IMR-90 (cell line): ENCODE data around the gene LZTS3. TPM values are rescaled to one million over a fixed set of nuclear protein-coding genes. Genes with fewer than 3 reads are reported as not detected.

Experiments
- ATAC-seq: fragments of 200-7000 bp; cut with Tn5 transposase; 2 replicates; pipeline ENCODE4 v1.9.1; 2020; ENCODE audit warnings: low read depth, mild to moderate bottlenecking, moderate library complexity
- BruUV-seq: library from RNA; stranded (reverse); fragments of 400-500 nt; replicated peaks from 2 replicates; lab custom pipeline; 2021; lab: Mats Ljungman, UMichigan
- CTCF ChIA-PET: fragments of 300-600 bp; formaldehyde crosslinking; extraction: SDS; loops from one replicate; lab custom pipeline; 2021; ENCODE audit warnings: antibody characterized with exemption; lab: Yijun Ruan, JAX
- POLR2A ChIA-PET: fragments of 300-600 bp; sonication (Branson Sonifier 250); formaldehyde crosslinking; loops from one replicate; lab custom pipeline; 2022; ENCODE audit warnings: antibody characterized with exemption; ENCODE audit not compliant: unreplicated experiment; lab: Charles Lee
- DNase-seq: peaks from one replicate; pipeline ENCODE4 v3.0.0; 2013
- H2AFZ ChIP-seq: replicated peaks from 2 replicates; pipeline ENCODE3; 2013; ENCODE audit warnings: low read length, mild to moderate bottlenecking; ENCODE audit not compliant: poor library complexity
- H2AK5ac ChIP-seq: 2 replicates; pipeline ENCODE4 v1.6.1; 2013; ENCODE audit warnings: low read depth, low read length, inconsistent platforms
- H2AK9ac ChIP-seq: replicated peaks from 2 replicates; pipeline ENCODE3; 2013; ENCODE audit warnings: mild to moderate bottlenecking, low read depth, low read length, moderate library complexity; ENCODE audit not compliant: poor library complexity
- H2BK120ac ChIP-seq: 2 replicates; pipeline ENCODE4 v1.6.1; 2013; ENCODE audit warnings: low read depth, low read length, inconsistent platforms
- H2BK15ac ChIP-seq: 3 replicates; pipeline ENCODE4 v1.6.1; 2013; ENCODE audit warnings: low read depth, low read length, inconsistent platforms
- H2BK20ac ChIP-seq: 2 replicates; pipeline ENCODE4 v1.6.1; 2013; ENCODE audit warnings: low read depth, mild to moderate bottlenecking, inconsistent platforms, low read length, moderate library complexity
- H2BK5ac ChIP-seq: 2 replicates; pipeline ENCODE4 v1.6.1; 2013; ENCODE audit warnings: mild to moderate bottlenecking, low read depth, low read length, inconsistent platforms; ENCODE audit not compliant: poor library complexity, severe bottlenecking
- H3K14ac ChIP-seq: replicated peaks from 2 replicates; pipeline ENCODE4 v1.6.1; 2013; ENCODE audit warnings: low read depth, low read length, inconsistent platforms
- H3K18ac ChIP-seq: 2 replicates; pipeline ENCODE4 v1.6.1; 2013; ENCODE audit warnings: low read depth, low read length, control low read depth
- H3K23ac ChIP-seq: 2 replicates; pipeline ENCODE4 v1.6.1; 2013; ENCODE audit warnings: low read depth, low read length, inconsistent platforms
- H3K27ac ChIP-seq: 2 replicates; pipeline ENCODE4 v1.5.1; 2013; ENCODE audit warnings: mild to moderate bottlenecking, control low read depth, low read length; ENCODE audit not compliant: insufficient read depth
- H3K27me3 ChIP-seq: 2 replicates; pipeline ENCODE4 v1.6.1; 2013; ENCODE audit warnings: low read length; ENCODE audit not compliant: control insufficient read depth, insufficient read depth
- H3K36me3 ChIP-seq: 2 replicates; pipeline ENCODE4 v1.6.1; 2013; ENCODE audit warnings: low read length, mixed read lengths; ENCODE audit not compliant: control insufficient read depth, insufficient read depth
- H3K4ac ChIP-seq: 2 replicates; pipeline ENCODE4 v1.6.1; 2013; ENCODE audit warnings: low read depth, low read length, inconsistent platforms
- H3K4me1 ChIP-seq: 2 replicates; pipeline ENCODE4 v1.6.1; 2013; ENCODE audit warnings: low read length, mixed read lengths; ENCODE audit not compliant: control insufficient read depth, insufficient read depth
- H3K4me2 ChIP-seq: 2 replicates; pipeline ENCODE4 v1.6.1; 2013; ENCODE audit warnings: low read depth, mild to moderate bottlenecking, control low read depth, low read length, moderate library complexity
- H3K4me3 ChIP-seq: 2 replicates; pipeline ENCODE4 v1.5.1; 2013; ENCODE audit warnings: low read depth, mild to moderate bottlenecking, control low read depth, low read length, moderate library complexity; ENCODE audit not compliant: insufficient read depth
- H3K56ac ChIP-seq: 2 replicates; pipeline ENCODE4 v1.6.1; 2013; ENCODE audit warnings: low read length, inconsistent platforms; ENCODE audit not compliant: insufficient read depth; ENCODE audit errors: extremely low read depth
- H3K79me1 ChIP-seq, 2 experiments: 2 replicates each; pipeline ENCODE4 v1.6.1; 2013; ENCODE audit warnings: low read length in 2 of 2, inconsistent platforms in 1 of 2, low read depth in 1 of 2
- H3K9ac ChIP-seq: 2 replicates; pipeline ENCODE4 v1.6.1; 2013; ENCODE audit warnings: low read depth, low read length, control low read depth
- H3K9me1 ChIP-seq: 2 replicates; pipeline ENCODE4 v1.6.1; 2013; ENCODE audit warnings: low read length, inconsistent platforms; ENCODE audit not compliant: insufficient read depth
- H3K9me3 ChIP-seq: 2 replicates; pipeline ENCODE4 v1.6.1; 2013; ENCODE audit warnings: low read length; ENCODE audit not compliant: control insufficient read depth, insufficient read depth
- H4K20me1 ChIP-seq: 2 replicates; pipeline ENCODE4 v1.6.1; 2013; ENCODE audit warnings: low read length, inconsistent platforms; ENCODE audit not compliant: insufficient read depth
- H4K5ac ChIP-seq: 2 replicates; pipeline ENCODE4 v1.6.1; 2013; ENCODE audit warnings: mild to moderate bottlenecking, low read depth, low read length, control low read depth
- H4K8ac ChIP-seq, 2 experiments: 2 replicates each; pipeline ENCODE4 v1.6.1; 2013; ENCODE audit warnings: low read depth in 2 of 2, low read length in 2 of 2, control low read depth in 1 of 2, inconsistent platforms in 1 of 2
- H4K91ac ChIP-seq: 2 replicates; pipeline ENCODE4 v1.6.1; 2013; ENCODE audit warnings: low read depth, low read length, inconsistent platforms; ENCODE audit not compliant: insufficient read depth
- BHLHE40 ChIP-seq: fragments of 150-350 bp; IDR thresholded peaks from 2 replicates; pipeline ENCODE4 v1.6.1; 2016; ENCODE audit warnings: mild to moderate bottlenecking, low read depth, low read length
- CEBPB ChIP-seq: IDR thresholded peaks from 2 replicates; pipeline ENCODE4 v1.6.1; 2012; ENCODE audit warnings: low read depth, low read length, improper control_type of control experiment
- CHD1 ChIP-seq: IDR thresholded peaks from 2 replicates; pipeline ENCODE4 v1.6.1; 2012; ENCODE audit warnings: low read depth, low read length, improper control_type of control experiment
- CTCF ChIP-seq: conservative IDR thresholded peaks from 2 replicates; pipeline ENCODE4 v1.5.1; 2012; ENCODE audit warnings: mild to moderate bottlenecking, low read depth, low read length, improper control_type of control experiment
- ELK1 ChIP-seq: fragments of 150-350 bp; IDR thresholded peaks from 2 replicates; pipeline ENCODE4 v1.6.1; 2016; ENCODE audit warnings: low read depth, mild to moderate bottlenecking, low read length, moderate library complexity, borderline replicate concordance
- FOS ChIP-seq: fragments of 150-350 bp; IDR thresholded peaks from 2 replicates; pipeline ENCODE4 v1.6.1; 2016; ENCODE audit warnings: low read depth, low read length
- MAFK ChIP-seq: IDR thresholded peaks from 2 replicates; pipeline ENCODE4 v1.6.1; 2012; ENCODE audit warnings: low read depth, low read length, improper control_type of control experiment
- MAZ ChIP-seq: IDR thresholded peaks from 2 replicates; pipeline ENCODE4 v1.6.1; 2012; ENCODE audit warnings: low read depth, mild to moderate bottlenecking, low read length, improper control_type of control experiment, moderate library complexity, borderline replicate concordance
- MXI1 ChIP-seq: IDR thresholded peaks from 2 replicates; pipeline ENCODE4 v1.6.1; 2012; ENCODE audit warnings: low read depth, mild to moderate bottlenecking, low read length, moderate library complexity, borderline replicate concordance
- NFE2L2 ChIP-seq: fragments of 150-350 bp; IDR thresholded peaks from 2 replicates; pipeline ENCODE4 v1.6.1; 2016; ENCODE audit warnings: low read depth, mild to moderate bottlenecking, low read length
- POLR2A ChIP-seq: IDR thresholded peaks from 2 replicates; pipeline ENCODE4 v1.6.1; 2012; ENCODE audit warnings: mild to moderate bottlenecking, low read depth, low read length
- RAD21 ChIP-seq: IDR thresholded peaks from 2 replicates; pipeline ENCODE4 v1.6.1; 2012; ENCODE audit warnings: low read length, improper control_type of control experiment
- RCOR1 ChIP-seq: IDR thresholded peaks from 2 replicates; pipeline ENCODE4 v1.6.1; 2012; ENCODE audit warnings: mild to moderate bottlenecking, low read length, improper control_type of control experiment; ENCODE audit not compliant: insufficient replicate concordance
- RFX5 ChIP-seq: IDR thresholded peaks from 2 replicates; pipeline ENCODE4 v1.8.0; 2012; ENCODE audit warnings: low read depth, mild to moderate bottlenecking, low read length, moderate library complexity
- SMC3 ChIP-seq: fragments of 150-350 bp; IDR thresholded peaks from 2 replicates; pipeline ENCODE4 v1.6.1; 2016; ENCODE audit warnings: low read depth, mild to moderate bottlenecking, antibody characterized with exemption, low read length, moderate library complexity
- WGBS, 2 experiments: methylation state at CpG; one replicate each; pipeline versions ENCODE4 v1.1.5 to v1.1.7; 2013; ENCODE audit warnings: missing lambda C conversion rate in 2 of 2; ENCODE audit not compliant: insufficient read length in 1 of 2; ENCODE audit errors: extremely low coverage in 2 of 2; 5-methylcytosine and 5-hydroxymethylcytosine counted together
- dilution Hi-C: fragments of 300-500 bp; cut with HindIII; formaldehyde crosslinking; loops from one replicate; pipeline ENCODE4 v1.14.3; 2018; ENCODE audit warnings: low sequenced_read_pairs; ENCODE audit not compliant: unreplicated experiment
- in situ Hi-C: fragments of 300-500 bp; cut with MboI; formaldehyde crosslinking; loops from 3 replicates; pipeline ENCODE4 v1.14.3; 2019; ENCODE audit warnings: low sequenced_read_pairs, inconsistent platforms, mixed read lengths
- intact Hi-C: fragments of 100-400 bp; cut with micrococcal nuclease; formaldehyde crosslinking; loops from 2 replicates; pipeline ENCODE4 v1.10.0; 2022
- polyA plus RNA-seq, 3 experiments: library from polyadenylated mRNA; depleted of rRNA; stranded (reverse); fragments of >200 nt; gene quantifications; 2 replicates each; pipeline ENCODE4 v1.2.3, GENCODE V29; 2012; ENCODE audit warnings: low replicate concordance in 1 of 3
- total RNA-seq: library from RNA; depleted of rRNA; stranded (reverse); fragments of >200 nt; gene quantifications from 2 replicates; pipeline ENCODE4 v1.2.3, GENCODE V29; 2012
- TF ChIP-seq, protein P1 (sequence below): fragments of 150-350 bp; IDR thresholded peaks from 2 replicates; pipeline ENCODE4 v1.6.1; 2017; ENCODE audit warnings: mild to moderate bottlenecking, antibody characterized with exemption, low read length, low read depth

LZTS3 gene
- total and polyA plus RNA-seq, 2 of the 4 experiments (the other 2 are of a cell fraction): 1.4 to 3.2 TPM

DNA sequence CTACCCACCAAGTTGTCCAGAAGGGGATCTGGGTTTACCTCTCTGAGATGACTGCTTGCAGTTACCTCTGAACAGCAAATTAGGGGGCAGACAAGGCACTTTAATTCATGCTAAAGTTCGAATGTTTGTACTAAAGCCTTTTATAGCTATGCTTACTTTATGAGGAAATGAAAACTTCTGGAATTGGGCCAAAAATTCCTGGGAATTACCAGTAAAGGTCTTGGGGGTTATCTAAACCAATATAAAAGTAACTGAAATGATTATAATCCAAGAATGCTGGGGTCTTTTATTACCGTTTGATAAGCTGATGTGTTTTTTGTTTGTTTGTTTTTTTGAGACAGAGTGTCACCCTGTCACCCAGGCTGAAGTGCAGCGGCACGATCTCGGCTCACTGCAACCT lies 7.9 kb upstream of the LZTS3 start:
- no TSS peak for BruUV-seq
- H2AFZ ChIP-seq: no peak overlapping the region
- H4K20me1 ChIP-seq: no peaks in the 10 kb centered on the region
- no peak overlapping the region for H4K91ac ChIP-seq
- intact Hi-C loops (no loop called here), dilution Hi-C loops (no loop called here), in situ Hi-C loops (no loop called here)
- no peaks in the 10 kb centered on the region for H3K9me3 ChIP-seq
- H3K27ac ChIP-seq: no peak overlapping the region
- H3K27me3 ChIP-seq: no peaks in the 10 kb centered on the region
- no peak for TF ChIP-seq RCOR1
- TF ChIP-seq, protein P1, sequence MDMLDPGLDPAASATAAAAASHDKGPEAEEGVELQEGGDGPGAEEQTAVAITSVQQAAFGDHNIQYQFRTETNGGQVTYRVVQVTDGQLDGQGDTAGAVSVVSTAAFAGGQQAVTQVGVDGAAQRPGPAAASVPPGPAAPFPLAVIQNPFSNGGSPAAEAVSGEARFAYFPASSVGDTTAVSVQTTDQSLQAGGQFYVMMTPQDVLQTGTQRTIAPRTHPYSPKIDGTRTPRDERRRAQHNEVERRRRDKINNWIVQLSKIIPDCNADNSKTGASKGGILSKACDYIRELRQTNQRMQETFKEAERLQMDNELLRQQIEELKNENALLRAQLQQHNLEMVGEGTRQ: no peak
- TF ChIP-seq BHLHE40: no peak
- no peak for TF ChIP-seq SMC3
- no peak for TF ChIP-seq RAD21
- TF ChIP-seq POLR2A: no peak
- TF ChIP-seq RFX5: no peak
- TF ChIP-seq MXI1: no peak
- no peak for TF ChIP-seq MAZ
- no peak for TF ChIP-seq CTCF
- no peak for TF ChIP-seq CEBPB
- TF ChIP-seq ELK1: no peak
- TF ChIP-seq NFE2L2: no peak
- no peak for TF ChIP-seq MAFK
- TF ChIP-seq FOS: no peak
- no peak for TF ChIP-seq CHD1
- H3K4ac ChIP-seq: no peak overlapping the region
- no peak for ATAC-seq
- no peak overlapping the region for H3K56ac ChIP-seq
- no peak overlapping the region for H2AK5ac ChIP-seq
- H3K4me2 ChIP-seq: no peak overlapping the region
- no peaks in the 10 kb centered on the region for H3K36me3 ChIP-seq
- ChIA-PET POLR2A (no interaction called here), CTCF (no interaction called here)
- H4K5ac ChIP-seq: no peak overlapping the region
- no peak overlapping the region for H3K23ac ChIP-seq
- 0 out of 2 replicates have a peak, but pooled peaks cover 2% of the 10 kb centered on the region for H3K4me1 ChIP-seq
- WGBS, 2 experiments: no CpG with 5 or more reads among the region's 5 CpGs
- no peak for DNase-seq
- no peak overlapping the region for H2AK9ac ChIP-seq
- H2BK120ac ChIP-seq: no peak overlapping the region
- H3K4me3 ChIP-seq: no peak overlapping the region
- no peak overlapping the region for H3K18ac ChIP-seq
- H3K14ac ChIP-seq: no peak overlapping the region
- no peaks in the 10 kb centered on the region; a peak in 1 of 4 replicates for H3K79me1 ChIP-seq
- H3K9me1 ChIP-seq: no peaks in the 10 kb centered on the region
- H2BK20ac ChIP-seq: no peak overlapping the region
- H2BK5ac ChIP-seq: no peak overlapping the region
- no peak overlapping the region for H4K8ac ChIP-seq
- no peak overlapping the region for H2BK15ac ChIP-seq
- H3K9ac ChIP-seq: no peak overlapping the region
